Measurements from ENCODE around the gene TEX36. TPM values are rescaled to one million over a fixed set of nuclear protein-coding genes. Genes with fewer than 3 reads are reported as not detected.
"Not testable (repeated sequence)": the region's sequence is repeated elsewhere in the genome, so short reads cannot be mapped to it uniquely, and the experiment has no call there.

The TEX36 gene
- total RNA-seq, 1 donor from 2014 or later = not detected

DNA sequence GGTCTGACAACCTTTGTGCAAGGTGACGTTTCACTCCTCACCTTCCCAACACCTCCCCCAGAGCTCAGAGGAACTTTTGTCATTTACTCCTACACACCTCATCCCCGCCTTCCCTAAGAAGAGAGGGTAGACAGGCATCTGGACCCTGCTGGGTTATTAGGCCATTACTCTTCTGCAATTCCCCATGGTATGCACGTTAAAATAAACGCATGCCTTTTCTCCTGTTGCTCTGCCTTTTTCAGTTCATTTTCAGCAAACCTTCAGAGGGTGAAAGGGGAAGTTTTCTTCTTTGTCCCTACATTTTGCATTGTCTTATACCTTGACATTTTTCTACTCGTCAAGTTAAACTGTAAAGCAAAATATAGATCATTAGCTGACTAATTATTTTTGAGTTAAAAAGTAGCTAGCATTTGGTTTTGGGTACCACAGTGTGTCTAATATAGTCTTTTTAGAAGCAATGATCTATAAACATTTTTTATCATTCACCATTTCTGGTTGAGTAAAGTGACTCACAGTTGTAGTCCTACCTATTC is 26.1 kb upstream of the TEX36 start:
- Mint-ChIP-seq H3K27ac (ENCODE audit: unreplicated experiment) (no peak overlapping the region), H3K9me3 (no peaks in the 10 kb centered on the region), H3K4me1 (peaks cover 38% of the 10 kb centered on the region), H3K27me3 (ENCODE audit: low read depth) (no peaks in the 10 kb centered on the region), H3K36me3 (ENCODE audit: low read depth) (no peaks in the 10 kb centered on the region), H3K4me3 (no peak overlapping the region)
- DNase-seq (ENCODE audit: low read depth, low spot score) = no peak
- TF ChIP-seq, protein P1, sequence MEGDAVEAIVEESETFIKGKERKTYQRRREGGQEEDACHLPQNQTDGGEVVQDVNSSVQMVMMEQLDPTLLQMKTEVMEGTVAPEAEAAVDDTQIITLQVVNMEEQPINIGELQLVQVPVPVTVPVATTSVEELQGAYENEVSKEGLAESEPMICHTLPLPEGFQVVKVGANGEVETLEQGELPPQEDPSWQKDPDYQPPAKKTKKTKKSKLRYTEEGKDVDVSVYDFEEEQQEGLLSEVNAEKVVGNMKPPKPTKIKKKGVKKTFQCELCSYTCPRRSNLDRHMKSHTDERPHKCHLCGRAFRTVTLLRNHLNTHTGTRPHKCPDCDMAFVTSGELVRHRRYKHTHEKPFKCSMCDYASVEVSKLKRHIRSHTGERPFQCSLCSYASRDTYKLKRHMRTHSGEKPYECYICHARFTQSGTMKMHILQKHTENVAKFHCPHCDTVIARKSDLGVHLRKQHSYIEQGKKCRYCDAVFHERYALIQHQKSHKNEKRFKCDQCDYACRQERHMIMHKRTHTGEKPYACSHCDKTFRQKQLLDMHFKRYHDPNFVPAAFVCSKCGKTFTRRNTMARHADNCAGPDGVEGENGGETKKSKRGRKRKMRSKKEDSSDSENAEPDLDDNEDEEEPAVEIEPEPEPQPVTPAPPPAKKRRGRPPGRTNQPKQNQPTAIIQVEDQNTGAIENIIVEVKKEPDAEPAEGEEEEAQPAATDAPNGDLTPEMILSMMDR (conservative IDR thresholded peaks at IDR 0.05) = no peak

DNA sequence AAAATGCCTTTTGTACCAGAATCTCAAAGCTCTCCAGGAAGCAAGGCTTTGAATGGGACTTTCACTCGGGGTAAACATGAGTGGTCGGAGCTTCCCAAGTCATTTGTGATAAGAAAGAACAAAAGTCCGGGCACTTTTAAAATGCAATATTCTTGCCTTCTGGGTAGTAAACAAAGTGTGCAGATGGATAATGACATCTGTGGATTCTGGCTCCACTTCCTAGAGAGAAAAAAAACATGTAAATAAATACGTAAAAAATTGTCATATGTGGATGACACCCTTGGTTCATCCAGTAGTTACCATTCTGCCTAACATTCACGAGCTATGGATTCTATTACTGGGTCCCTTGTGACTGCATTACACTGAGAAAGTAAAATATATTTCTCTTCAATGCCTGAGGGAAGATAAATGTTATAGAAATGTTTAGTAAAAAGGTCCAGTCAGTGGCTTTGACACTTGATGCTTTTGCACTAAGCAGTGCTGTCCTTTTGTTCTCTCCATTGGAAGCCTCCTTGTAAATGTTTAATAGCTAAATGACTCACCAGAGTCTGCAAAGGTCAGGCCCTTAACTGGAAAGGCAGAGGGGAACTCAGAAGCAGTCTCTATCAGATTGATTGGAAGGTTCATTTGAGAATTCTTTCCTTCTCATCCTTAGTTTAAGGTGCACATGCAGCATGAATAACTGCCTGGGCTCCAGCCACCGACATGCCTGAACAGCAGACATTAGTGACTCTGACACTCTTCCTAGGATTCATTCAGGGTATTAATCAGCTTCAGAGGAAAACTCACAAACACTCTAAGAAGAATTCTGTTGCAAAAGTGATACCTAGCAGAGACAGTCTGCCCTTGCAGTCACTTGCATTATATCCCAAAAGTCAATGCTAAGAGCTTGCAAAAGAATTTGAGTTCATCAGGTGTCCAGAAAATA is 24.8 kb upstream of the TEX36 start:
- no peak for DNase-seq (ENCODE audit: low read depth, low spot score)

DNA sequence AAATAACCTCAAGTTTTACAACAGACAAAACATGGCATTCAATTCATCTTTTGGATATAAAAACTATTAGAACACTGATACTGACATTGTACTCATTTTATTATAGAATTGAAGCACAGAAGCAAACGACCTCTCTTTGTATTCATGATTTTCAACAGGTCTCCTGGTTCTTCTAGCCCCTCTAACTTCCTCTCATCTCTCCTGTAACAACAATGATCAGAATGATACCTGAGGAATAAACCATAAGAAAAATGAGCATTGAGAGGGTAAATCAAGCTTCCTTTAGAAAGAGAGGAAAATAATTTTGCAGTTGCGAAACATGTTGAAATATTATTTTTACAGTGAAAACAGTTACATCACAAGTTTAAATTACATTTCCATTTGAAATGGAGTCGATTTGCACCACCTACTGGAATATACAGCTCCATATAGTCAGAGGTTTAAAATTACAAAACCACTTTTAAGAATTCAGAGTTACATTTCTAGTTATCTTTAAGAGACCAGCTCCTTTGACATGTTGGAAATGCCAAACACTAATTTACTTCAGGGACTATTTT is 17.5 kb upstream of the TEX36 start:
- Mint-ChIP-seq H3K4me3 (no peak overlapping the region), H3K27me3 (ENCODE audit: low read depth) (no peaks in the 10 kb centered on the region)

More for the DNA sequence above, 24.8 kb upstream of the TEX36 start:
- H3K9me3 Mint-ChIP-seq = peaks cover 1% of the 10 kb centered on the region
- H3K4me1 Mint-ChIP-seq = peaks cover 38% of the 10 kb centered on the region
- TF ChIP-seq, protein P1 (conservative IDR thresholded peaks at IDR 0.05) = no peak
- H3K27me3 Mint-ChIP-seq (ENCODE audit: low read depth) = no peaks in the 10 kb centered on the region
- no peaks in the 10 kb centered on the region for H3K36me3 Mint-ChIP-seq (ENCODE audit: low read depth)
- H3K4me3 Mint-ChIP-seq = no peak overlapping the region
- no peak overlapping the region for H3K27ac Mint-ChIP-seq (ENCODE audit: unreplicated experiment)

DNA sequence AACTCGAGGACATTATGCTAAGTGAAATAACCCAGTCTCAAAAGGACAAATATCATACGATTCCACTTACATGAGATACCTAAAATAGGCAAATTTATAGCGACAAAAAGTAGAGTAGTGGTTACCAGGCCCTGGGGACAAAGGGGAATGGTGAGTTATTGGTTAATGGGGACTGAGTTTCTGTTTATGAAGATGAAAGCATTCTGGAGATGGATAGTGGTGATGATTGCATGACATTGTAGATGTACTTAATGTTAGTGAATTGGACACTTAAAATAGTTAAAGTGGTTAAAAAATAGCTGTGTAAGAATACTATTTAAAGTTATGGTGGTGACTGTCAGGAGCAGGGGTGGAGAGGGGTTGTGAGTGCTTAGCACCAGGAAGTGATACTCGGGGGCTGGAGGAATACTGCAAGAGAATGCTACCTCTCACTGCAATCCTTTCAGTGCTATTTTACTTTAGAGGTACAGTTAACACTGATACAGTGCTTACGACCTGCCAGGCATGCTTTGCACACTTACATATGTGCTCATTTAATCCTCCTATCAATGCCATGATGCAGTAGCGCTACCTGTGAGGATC is 16.7 kb upstream of the TEX36 start:
- Mint-ChIP-seq H3K4me3 (no peak overlapping the region), H3K9me3 (peaks cover 4% of the 10 kb centered on the region), H3K4me1 (no peaks in the 10 kb centered on the region), H3K27me3 (ENCODE audit: low read depth) (no peaks in the 10 kb centered on the region), H3K27ac (ENCODE audit: unreplicated experiment) (no peak overlapping the region), H3K36me3 (ENCODE audit: low read depth) (no peaks in the 10 kb centered on the region)
- TF ChIP-seq, protein P1 (conservative IDR thresholded peaks at IDR 0.05) = no peak
- DNase-seq (ENCODE audit: low read depth, low spot score) = no peak

More for the DNA sequence above, 17.5 kb upstream of the TEX36 start:
- Mint-ChIP-seq H3K36me3 (ENCODE audit: low read depth) (no peaks in the 10 kb centered on the region), H3K27ac (ENCODE audit: unreplicated experiment) (no peak overlapping the region), H3K4me1 (no peaks in the 10 kb centered on the region), H3K9me3 (peaks cover 4% of the 10 kb centered on the region)
- DNase-seq (ENCODE audit: low read depth, low spot score) = no peak
- TF ChIP-seq, protein P1 (conservative IDR thresholded peaks at IDR 0.05) = peak; percentile 36

DNA sequence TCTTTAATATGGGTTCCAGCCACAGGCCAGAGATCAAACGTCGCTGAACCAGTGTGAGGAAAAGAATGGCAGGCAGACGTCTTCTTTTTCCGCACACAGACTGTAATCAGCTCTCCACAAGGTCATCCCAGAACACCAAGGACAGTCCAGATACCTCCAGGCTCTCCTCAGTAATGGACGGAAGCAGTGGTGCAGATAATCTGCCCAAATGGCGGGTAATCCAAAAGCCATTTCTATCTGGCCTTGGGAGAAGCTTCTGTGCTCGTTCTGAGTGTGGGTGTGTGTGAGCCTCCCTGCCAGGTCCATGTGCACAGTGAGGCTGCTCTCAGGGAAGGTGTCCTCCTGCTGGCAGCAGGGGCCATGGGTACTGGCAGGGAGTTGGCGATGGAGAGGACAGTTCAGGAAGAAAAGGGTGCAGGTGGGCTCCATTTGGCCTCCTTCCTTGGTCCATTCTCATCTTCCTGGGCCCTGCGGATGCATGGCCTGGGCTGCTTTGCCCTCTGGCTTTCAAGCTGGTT is 15.6 kb upstream of the TEX36 start:
- Mint-ChIP-seq H3K9me3 (peaks cover 4% of the 10 kb centered on the region), H3K4me1 (peaks cover 1% of the 10 kb centered on the region), H3K36me3 (ENCODE audit: low read depth) (no peaks in the 10 kb centered on the region), H3K27ac (ENCODE audit: unreplicated experiment) (no peak overlapping the region), H3K4me3 (no peak overlapping the region), H3K27me3 (ENCODE audit: low read depth) (no peaks in the 10 kb centered on the region)
- TF ChIP-seq, protein P1 (conservative IDR thresholded peaks at IDR 0.05) = no peak
- no peak for DNase-seq (ENCODE audit: low read depth, low spot score)

DNA sequence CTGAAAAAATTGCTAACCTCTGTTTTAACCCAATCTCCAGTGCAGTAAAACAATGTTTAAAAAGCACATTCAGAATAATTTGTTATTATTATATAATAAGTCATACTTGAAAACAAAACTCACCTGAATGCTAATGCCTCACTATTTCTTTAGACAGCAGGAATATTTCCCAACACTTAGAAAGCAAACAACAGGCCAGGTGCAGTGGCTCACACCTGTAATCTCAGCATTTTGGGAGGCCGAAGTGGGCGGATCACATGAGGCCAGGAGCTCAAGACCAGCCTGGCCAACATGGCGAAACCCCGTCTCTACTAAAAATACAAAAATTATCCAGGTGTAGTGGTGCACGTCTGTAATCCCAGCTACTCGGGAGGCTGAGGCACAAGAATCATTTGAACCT is 13.9 kb upstream of the TEX36 start:
- not testable (repeated sequence) for H3K9me3 Mint-ChIP-seq; H3K27me3 Mint-ChIP-seq (ENCODE audit: low read depth); H3K27ac Mint-ChIP-seq (ENCODE audit: unreplicated experiment); H3K36me3 Mint-ChIP-seq (ENCODE audit: low read depth); DNase-seq (ENCODE audit: low read depth, low spot score); H3K4me3 Mint-ChIP-seq
- H3K4me1 Mint-ChIP-seq = peaks cover 12% of the 10 kb centered on the region

Measured in neural crest cell (in vitro differentiated cells).